ENCODE data around the gene TXNDC5.

- TF ChIP-seq CTCF (IDR thresholded peaks at IDR 0.05) (no peak), POLR2A (IDR thresholded peaks at IDR 0.05) (no peak)
These were observed 11.1 kb upstream of the TXNDC5 start for GRCh38 chr6:7921632-7922092.
